ENCODE measurements around the gene GREM2. TPM values are rescaled to one million over a fixed set of nuclear protein-coding genes. Genes with fewer than 3 reads are reported as not detected.

Gene GREM2
- total RNA-seq, 2 experiments from 2014 or later, result 0.17 to 0.25 TPM

DNA sequence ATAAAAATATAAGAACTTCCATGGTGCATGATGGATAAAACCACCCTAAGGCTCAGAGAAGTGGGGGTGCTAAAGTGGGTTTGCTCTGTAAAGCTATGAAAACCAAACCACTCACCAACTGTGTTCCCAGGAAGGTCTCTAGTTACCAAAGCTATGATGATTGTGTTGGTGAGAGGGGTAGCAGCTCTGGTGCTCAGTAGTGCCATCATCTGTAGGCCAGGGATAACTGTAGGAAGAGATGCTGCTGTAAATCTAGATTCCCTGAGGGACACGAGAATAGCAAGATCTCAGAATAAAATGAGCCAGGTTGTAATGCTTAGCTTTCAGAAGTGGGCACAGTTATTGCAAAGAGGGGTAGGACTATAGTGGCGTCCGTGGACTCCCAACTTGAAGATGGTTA is 124.5 kb downstream of the GREM2 start:
- H3K4me1 Mint-ChIP-seq (ENCODE audit: low read depth), result peaks cover 2% of the 10 kb centered on the region
- intact Hi-C loops (cut with micrococcal nuclease), result no loop called here
- no peak overlapping the region for H3K27ac Mint-ChIP-seq
- H3K27me3 Mint-ChIP-seq (ENCODE audit: low read depth), result peaks cover 14% of the 10 kb centered on the region
- no peak for DNase-seq
- CTCF ChIA-PET, result no interaction called here
- no peaks in the 10 kb centered on the region for H3K36me3 Mint-ChIP-seq (ENCODE audit: low read depth)
- no peaks in the 10 kb centered on the region for H3K9me3 Mint-ChIP-seq
- H3K4me3 Mint-ChIP-seq, result no peak overlapping the region

- Mint-ChIP-seq H3K36me3 (ENCODE audit: low read depth) (no peaks in the 10 kb centered on the region), H3K9me3 (no peaks in the 10 kb centered on the region), H3K27me3 (ENCODE audit: low read depth) (peaks cover 8% of the 10 kb centered on the region), H3K4me3 (no peak overlapping the region), H3K27ac (no peak overlapping the region), H3K4me1 (ENCODE audit: low read depth) (no peaks in the 10 kb centered on the region)
- intact Hi-C loops (cut with micrococcal nuclease), result no loop called here
- DNase-seq, result no peak
- CTCF ChIA-PET, result no interaction called here
These were observed 125.3 kb downstream of the GREM2 start for GRCh38 chr1:240486611-240487010.

DNA sequence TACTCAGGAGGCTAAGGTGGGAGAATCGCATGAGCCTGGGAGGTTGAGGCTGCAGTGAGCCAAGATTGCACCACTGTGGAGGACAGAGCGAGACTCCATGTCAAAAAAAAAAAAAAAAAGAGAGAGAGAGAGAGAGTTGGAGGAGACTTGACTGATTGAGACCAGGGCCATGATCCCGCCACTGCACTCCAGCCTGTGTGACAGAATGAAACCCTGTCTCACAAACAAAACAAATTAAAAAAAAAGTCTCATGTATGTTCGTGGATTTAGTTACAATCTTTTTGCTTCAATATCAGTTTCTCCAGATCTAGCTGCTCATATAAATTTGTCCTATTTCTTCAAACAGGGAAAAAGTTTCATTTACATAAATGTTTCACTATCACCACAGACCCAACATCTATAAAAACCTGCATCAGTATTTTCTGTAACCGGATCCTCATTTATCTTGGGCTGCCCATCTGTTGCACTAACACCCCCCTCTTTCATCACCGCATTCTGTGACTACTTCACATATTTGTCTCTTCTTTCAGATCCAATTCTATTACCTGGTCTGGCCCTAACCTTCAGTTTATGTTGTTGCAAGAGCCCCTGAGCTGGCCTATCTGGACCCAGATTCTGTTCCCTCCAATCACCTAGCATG is 127.0 kb downstream of the GREM2 start:
- no peak for DNase-seq
- H3K4me1 Mint-ChIP-seq (ENCODE audit: low read depth), result no peaks in the 10 kb centered on the region
- CTCF ChIA-PET, result no interaction called here
- no peaks in the 10 kb centered on the region for H3K36me3 Mint-ChIP-seq (ENCODE audit: low read depth)
- H3K27me3 Mint-ChIP-seq (ENCODE audit: low read depth), result no peaks in the 10 kb centered on the region
- no peaks in the 10 kb centered on the region for H3K9me3 Mint-ChIP-seq
- no peak overlapping the region for H3K4me3 Mint-ChIP-seq
- no peak overlapping the region for H3K27ac Mint-ChIP-seq
- intact Hi-C loops (cut with micrococcal nuclease), result no loop called here

DNA sequence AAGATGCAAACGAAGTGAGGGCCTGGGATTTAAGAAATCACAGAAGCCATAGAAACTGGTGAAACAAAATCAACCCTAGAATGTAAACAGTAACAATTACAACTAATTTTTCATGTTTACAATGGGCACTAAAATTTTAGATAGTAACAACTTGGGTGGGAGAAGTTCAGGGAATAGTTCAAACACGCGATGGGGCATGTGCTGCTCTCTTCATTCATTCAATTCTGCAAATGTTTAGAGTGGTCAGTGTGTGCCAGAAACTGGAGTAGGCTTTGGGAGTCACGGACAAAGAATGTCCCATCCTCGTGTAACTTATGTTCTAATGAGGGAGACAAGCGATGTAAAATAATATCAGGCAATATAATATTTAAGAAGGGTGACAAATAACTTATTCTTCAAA is 133.4 kb downstream of the GREM2 start:
- peaks cover 9% of the 10 kb centered on the region for H3K27me3 Mint-ChIP-seq (ENCODE audit: low read depth)
- no peak for DNase-seq
- no peaks in the 10 kb centered on the region for H3K4me1 Mint-ChIP-seq (ENCODE audit: low read depth)
- no peaks in the 10 kb centered on the region for H3K9me3 Mint-ChIP-seq
- CTCF ChIA-PET, result no interaction called here
- no peak overlapping the region for H3K27ac Mint-ChIP-seq
- no peak overlapping the region for H3K4me3 Mint-ChIP-seq
- intact Hi-C loops (cut with micrococcal nuclease), result no loop called here
- no peaks in the 10 kb centered on the region for H3K36me3 Mint-ChIP-seq (ENCODE audit: low read depth)

GRCh38 chr1:240475832-240476231 is 136.1 kb downstream of the GREM2 start:
- Mint-ChIP-seq H3K4me3 (no peak overlapping the region), H3K27me3 (ENCODE audit: low read depth) (peaks cover 9% of the 10 kb centered on the region), H3K36me3 (ENCODE audit: low read depth) (no peaks in the 10 kb centered on the region), H3K9me3 (no peaks in the 10 kb centered on the region), H3K4me1 (ENCODE audit: low read depth) (no peaks in the 10 kb centered on the region), H3K27ac (no peak overlapping the region)
- CTCF ChIA-PET, result no interaction called here
- DNase-seq, result no peak
- intact Hi-C loops (cut with micrococcal nuclease), result no loop called here

- CTCF ChIA-PET, result no interaction called here
- intact Hi-C loops (cut with micrococcal nuclease), result no loop called here
- no peak overlapping the region for H3K27ac Mint-ChIP-seq
- DNase-seq, result no peak
- no peaks in the 10 kb centered on the region for H3K9me3 Mint-ChIP-seq
- H3K4me1 Mint-ChIP-seq (ENCODE audit: low read depth), result no peaks in the 10 kb centered on the region
- H3K36me3 Mint-ChIP-seq (ENCODE audit: low read depth), result no peaks in the 10 kb centered on the region
- H3K27me3 Mint-ChIP-seq (ENCODE audit: low read depth), result peaks cover 9% of the 10 kb centered on the region
- no peak overlapping the region for H3K4me3 Mint-ChIP-seq
These were observed 137.8 kb downstream of the GREM2 start for GRCh38 chr1:240474133-240474614.

DNA sequence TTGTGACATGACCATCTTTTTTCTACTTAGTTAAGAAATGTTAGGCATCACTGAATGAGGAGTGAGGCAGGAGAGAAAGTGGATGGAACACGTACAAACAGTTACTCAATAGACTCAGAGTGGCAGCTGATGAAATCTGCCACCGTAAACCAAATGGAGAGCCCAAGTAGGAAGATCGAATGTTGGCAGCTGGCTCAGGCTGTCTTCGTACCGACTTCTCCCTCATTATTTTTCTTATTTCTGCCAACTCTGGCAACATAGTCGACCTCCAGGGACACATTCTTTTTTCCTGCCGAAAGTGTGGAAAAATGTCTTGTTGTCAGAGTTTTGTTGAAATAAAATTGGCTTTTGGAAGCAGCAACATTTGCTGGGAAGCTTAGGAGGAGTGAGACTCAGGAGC is 143.3 kb downstream of the GREM2 start:
- H3K36me3 Mint-ChIP-seq (ENCODE audit: low read depth), result no peaks in the 10 kb centered on the region
- intact Hi-C loops (cut with micrococcal nuclease), result no loop called here
- H3K27ac Mint-ChIP-seq, result no peak overlapping the region
- DNase-seq, result no peak
- H3K4me1 Mint-ChIP-seq (ENCODE audit: low read depth), result peaks cover 4% of the 10 kb centered on the region
- no peak overlapping the region for H3K4me3 Mint-ChIP-seq
- H3K9me3 Mint-ChIP-seq, result no peaks in the 10 kb centered on the region
- H3K27me3 Mint-ChIP-seq (ENCODE audit: low read depth), result no peaks in the 10 kb centered on the region
- CTCF ChIA-PET, result no interaction called here

DNA sequence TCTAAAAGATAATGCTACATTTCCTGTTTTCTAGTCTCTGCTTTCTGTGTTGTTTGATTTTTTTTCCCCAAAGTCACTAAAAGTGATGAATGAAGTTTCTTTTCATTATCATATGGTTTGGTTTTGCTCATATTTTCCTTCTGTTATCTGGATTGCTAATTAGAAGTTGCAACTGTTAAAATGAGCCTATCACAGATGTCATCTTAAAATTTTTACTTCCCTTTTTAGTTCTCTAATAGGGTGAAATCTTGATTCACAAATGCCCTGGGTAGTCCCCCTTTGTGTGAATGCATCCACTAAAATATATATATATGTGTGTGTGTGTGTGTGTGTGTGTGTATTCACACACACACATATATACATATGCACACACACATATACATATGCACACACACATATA is 144.1 kb downstream of the GREM2 start:
- CTCF ChIA-PET, result no interaction called here
- Mint-ChIP-seq H3K9me3 (no peaks in the 10 kb centered on the region), H3K27ac (no peak overlapping the region), H3K27me3 (ENCODE audit: low read depth) (no peaks in the 10 kb centered on the region), H3K4me3 (no peak overlapping the region), H3K4me1 (ENCODE audit: low read depth) (peaks cover 4% of the 10 kb centered on the region), H3K36me3 (ENCODE audit: low read depth) (no peaks in the 10 kb centered on the region)
- no peak for DNase-seq
- intact Hi-C loops (cut with micrococcal nuclease), result no loop called here

DNA sequence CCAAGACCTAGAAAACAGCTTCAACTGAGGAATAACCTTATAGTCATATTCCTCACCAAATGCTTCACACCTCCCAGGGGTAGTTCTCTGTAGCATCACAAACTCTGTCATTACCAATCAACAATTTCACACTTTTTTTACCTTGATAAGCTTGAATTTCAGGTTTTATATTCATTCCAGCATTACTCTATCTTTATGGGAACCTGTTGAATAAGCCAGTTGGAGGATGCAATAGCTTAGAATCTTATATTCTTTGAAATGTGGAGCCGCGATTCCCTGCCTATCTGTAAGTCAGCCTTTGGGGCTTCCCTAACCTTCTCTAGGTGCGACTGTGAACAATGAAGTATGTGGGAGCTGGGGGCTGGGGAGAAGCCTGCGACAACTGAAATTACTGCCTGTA is 145.4 kb downstream of the GREM2 start:
- H3K36me3 Mint-ChIP-seq (ENCODE audit: low read depth), result no peaks in the 10 kb centered on the region
- H3K4me3 Mint-ChIP-seq, result no peak overlapping the region
- intact Hi-C loops (cut with micrococcal nuclease), result no loop called here
- H3K4me1 Mint-ChIP-seq (ENCODE audit: low read depth), result peaks cover 4% of the 10 kb centered on the region
- CTCF ChIA-PET, result interaction anchor here (1.0 kb wide), 2 partner anchors 10 to 48 kb away, joined by 3 to 4 read pairs; no protein-coding TSS in a partner anchor
- DNase-seq, result no peak
- no peak overlapping the region for H3K27ac Mint-ChIP-seq
- no peaks in the 10 kb centered on the region for H3K9me3 Mint-ChIP-seq
- H3K27me3 Mint-ChIP-seq (ENCODE audit: low read depth), result no peaks in the 10 kb centered on the region

GRCh38 chr1:240465531-240465940 is 146.4 kb downstream of the GREM2 start:
- no peaks in the 10 kb centered on the region for H3K27me3 Mint-ChIP-seq (ENCODE audit: low read depth)
- no peak overlapping the region for H3K4me3 Mint-ChIP-seq
- no peaks in the 10 kb centered on the region for H3K36me3 Mint-ChIP-seq (ENCODE audit: low read depth)
- H3K9me3 Mint-ChIP-seq, result no peaks in the 10 kb centered on the region
- no peak for DNase-seq
- CTCF ChIA-PET, result no interaction called here
- intact Hi-C loops (cut with micrococcal nuclease), result no loop called here
- H3K4me1 Mint-ChIP-seq (ENCODE audit: low read depth), result peaks cover 4% of the 10 kb centered on the region
- H3K27ac Mint-ChIP-seq, result no peak overlapping the region

GRCh38 chr1:240464099-240464498 is 147.9 kb downstream of the GREM2 start:
- Mint-ChIP-seq H3K36me3 (ENCODE audit: low read depth) (no peaks in the 10 kb centered on the region), H3K27me3 (ENCODE audit: low read depth) (no peaks in the 10 kb centered on the region), H3K4me3 (no peak overlapping the region), H3K27ac (no peak overlapping the region), H3K4me1 (ENCODE audit: low read depth) (peaks cover 4% of the 10 kb centered on the region), H3K9me3 (no peaks in the 10 kb centered on the region)
- DNase-seq, result no peak
- CTCF ChIA-PET, result no interaction called here
- intact Hi-C loops (cut with micrococcal nuclease), result no loop called here

DNA sequence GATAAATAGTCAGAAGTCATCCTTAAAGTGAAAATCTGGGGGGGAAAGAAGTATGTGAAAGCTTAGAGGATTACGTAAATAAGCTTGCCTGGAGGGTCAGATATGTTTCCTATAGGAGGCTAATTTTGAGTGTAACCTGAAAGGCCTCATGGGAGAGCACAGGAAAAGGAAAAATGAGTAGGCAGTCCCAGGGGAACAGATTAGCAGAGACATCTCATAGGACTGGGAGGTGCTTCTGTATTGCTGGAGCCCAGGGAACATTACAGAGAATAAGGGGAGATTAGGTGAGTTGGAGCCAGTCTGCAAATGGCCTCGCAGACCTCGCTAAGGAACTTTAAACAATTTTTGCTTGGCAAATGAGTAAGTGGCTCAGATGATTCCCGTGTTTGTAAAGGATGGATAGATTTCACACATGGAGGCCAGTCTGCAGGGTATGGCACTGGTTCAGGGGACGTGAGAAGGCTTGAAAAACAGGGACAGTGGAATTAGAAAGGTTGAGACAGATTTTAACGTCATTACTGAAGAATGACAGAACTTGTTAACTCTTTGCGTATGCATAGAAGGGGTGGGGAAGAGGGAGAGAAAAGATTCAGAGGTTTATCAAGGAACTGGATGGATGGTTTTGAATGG is 149.1 kb downstream of the GREM2 start:
- Mint-ChIP-seq H3K27me3 (ENCODE audit: low read depth) (no peaks in the 10 kb centered on the region), H3K4me3 (no peak overlapping the region), H3K36me3 (ENCODE audit: low read depth) (no peaks in the 10 kb centered on the region), H3K27ac (no peak overlapping the region), H3K9me3 (no peaks in the 10 kb centered on the region), H3K4me1 (ENCODE audit: low read depth) (peaks cover 4% of the 10 kb centered on the region)
- intact Hi-C loops (cut with micrococcal nuclease), result no loop called here
- DNase-seq, result no peak
- CTCF ChIA-PET, result no interaction called here

- Mint-ChIP-seq H3K27me3 (ENCODE audit: low read depth) (no peaks in the 10 kb centered on the region), H3K9me3 (no peaks in the 10 kb centered on the region), H3K4me1 (ENCODE audit: low read depth) (peaks cover 4% of the 10 kb centered on the region), H3K27ac (no peak overlapping the region), H3K36me3 (ENCODE audit: low read depth) (no peaks in the 10 kb centered on the region), H3K4me3 (no peak overlapping the region)
- intact Hi-C loops (cut with micrococcal nuclease), result no loop called here
- DNase-seq, result no peak
- CTCF ChIA-PET, result no interaction called here
These were observed 149.7 kb downstream of the GREM2 start for GRCh38 chr1:240462277-240462676.

All from activated naive CD4-positive, alpha-beta T cell treated with anti-CD3 and anti-CD28 coated beads for 36 hours (primary cell).